H9 (cell line): ENCODE results near the gene VWA5A. TPM values are rescaled to one million over a fixed set of nuclear protein-coding genes. Genes with fewer than 3 reads are reported as not detected.

ENCODE experiments used
- DNase-seq: peaks from one replicate; pipeline ENCODE4 v3.0.0-alpha.2; 2017
- H2AFZ ChIP-seq: one replicate; pipeline ENCODE4 v1.6.1; 2013; ENCODE audit warnings: mild to moderate bottlenecking, low read length, control low read depth, moderate library complexity
- H2AK5ac ChIP-seq: 2 replicates; pipeline ENCODE4 v1.6.1; 2013; ENCODE audit warnings: low read length, control low read depth, mixed read lengths; ENCODE audit not compliant: insufficient read length
- H2BK120ac ChIP-seq: one replicate; pipeline ENCODE4 v1.6.1; 2013; ENCODE audit warnings: low read depth, mild to moderate bottlenecking, low read length, control low read depth, inconsistent platforms; ENCODE audit not compliant: poor library complexity, severe bottlenecking
- H2BK12ac ChIP-seq: 2 replicates; pipeline ENCODE4 v1.6.1; 2013; ENCODE audit warnings: low read length, control low read depth, mixed read lengths, low read depth; ENCODE audit not compliant: insufficient read length
- H2BK15ac ChIP-seq: 2 replicates; pipeline ENCODE4 v1.6.1; 2013; ENCODE audit warnings: low read depth, low read length, control low read depth
- H2BK20ac ChIP-seq: one replicate; pipeline ENCODE4 v1.6.1; 2013; ENCODE audit warnings: low read depth, mild to moderate bottlenecking, low read length, control low read depth, inconsistent platforms; ENCODE audit not compliant: poor library complexity, severe bottlenecking
- H2BK5ac ChIP-seq: 2 replicates; pipeline ENCODE4 v1.6.1; 2013; ENCODE audit warnings: low read length, control low read depth, mixed read lengths; ENCODE audit not compliant: insufficient read length
- H3K14ac ChIP-seq: 2 replicates; pipeline ENCODE4 v1.6.1; 2013; ENCODE audit warnings: low read length, control low read depth; ENCODE audit not compliant: insufficient read depth
- H3K18ac ChIP-seq: 2 replicates; pipeline ENCODE4 v1.6.1; 2013; ENCODE audit warnings: low read depth, mild to moderate bottlenecking, mixed read lengths, low read length, control low read depth; ENCODE audit not compliant: insufficient read length
- H3K23ac ChIP-seq: 2 replicates; pipeline ENCODE4 v1.6.1; 2013; ENCODE audit warnings: low read length, control low read depth, mixed read lengths, low read depth; ENCODE audit not compliant: insufficient read length
- H3K23me2 ChIP-seq: 2 replicates; pipeline ENCODE4 v1.6.1; 2013; ENCODE audit warnings: low read depth, mild to moderate bottlenecking, mixed read lengths, low read length, control low read depth; ENCODE audit not compliant: insufficient read length, poor library complexity, severe bottlenecking
- H3K27ac ChIP-seq: 2 replicates; pipeline ENCODE4 v1.5.1; 2013; ENCODE audit warnings: low read length, control low read depth, mixed read lengths, low read depth; ENCODE audit not compliant: insufficient read length
- H3K27me3 ChIP-seq: 2 replicates; pipeline ENCODE4 v1.6.1; 2013; ENCODE audit warnings: low read length, control low read depth, inconsistent platforms; ENCODE audit not compliant: insufficient read depth
- H3K4ac ChIP-seq: 2 replicates; pipeline ENCODE4 v1.6.1; 2013; ENCODE audit warnings: low read depth, mild to moderate bottlenecking, control low read depth, inconsistent platforms, low read length, moderate library complexity
- H3K4me1 ChIP-seq: 2 replicates; pipeline ENCODE4 v1.6.1; 2013; ENCODE audit warnings: low read length, control low read depth, inconsistent platforms; ENCODE audit not compliant: insufficient read depth
- H3K4me2 ChIP-seq: 2 replicates; pipeline ENCODE4 v1.6.1; 2013; ENCODE audit warnings: low read length, control low read depth, mixed read lengths; ENCODE audit not compliant: insufficient read length, insufficient read depth
- H3K56ac ChIP-seq: 2 replicates; pipeline ENCODE4 v1.6.1; 2013; ENCODE audit warnings: low read depth, mild to moderate bottlenecking, mixed read lengths, low read length, control low read depth; ENCODE audit not compliant: insufficient read length
- H3K79me1 ChIP-seq: 2 replicates; pipeline ENCODE4 v1.6.1; 2013; ENCODE audit warnings: low read depth, mild to moderate bottlenecking, moderate library complexity, low read length, control low read depth, inconsistent platforms; ENCODE audit not compliant: insufficient read depth, poor library complexity, severe bottlenecking
- H3K79me2 ChIP-seq: 2 replicates; pipeline ENCODE4 v1.6.1; 2013; ENCODE audit warnings: low read length, control low read depth, inconsistent platforms; ENCODE audit not compliant: insufficient read depth
- H3K9ac ChIP-seq: 2 replicates; pipeline ENCODE4 v1.6.1; 2013; ENCODE audit warnings: low read length, control low read depth, mixed read lengths; ENCODE audit not compliant: insufficient read length; ENCODE audit errors: extremely low read depth
- H3K9me3 ChIP-seq: one replicate; pipeline ENCODE4 v1.6.1; 2013; ENCODE audit warnings: low read depth, low read length, inconsistent platforms; ENCODE audit not compliant: control insufficient read depth
- H3T11ph ChIP-seq: one replicate; pipeline ENCODE4 v1.6.1; 2013; ENCODE audit warnings: mild to moderate bottlenecking, low read length, control low read depth, inconsistent platforms
- H4K20me1 ChIP-seq: one replicate; pipeline ENCODE4 v1.6.1; 2013; ENCODE audit not compliant: control insufficient read depth, insufficient read length, insufficient read depth
- H4K5ac ChIP-seq: 2 replicates; pipeline ENCODE4 v1.6.1; 2013; ENCODE audit warnings: low read depth, mild to moderate bottlenecking, mixed read lengths, low read length, control low read depth; ENCODE audit not compliant: insufficient read length
- H4K8ac ChIP-seq: replicated peaks from 2 replicates; pipeline ENCODE4 v1.6.1; 2013; ENCODE audit warnings: low read length, control low read depth, mixed read lengths, low read depth; ENCODE audit not compliant: insufficient read length
- H4K91ac ChIP-seq: 2 replicates; pipeline ENCODE4 v1.6.1; 2013; ENCODE audit warnings: low read depth, mild to moderate bottlenecking, moderate library complexity, mixed read lengths, low read length, control low read depth; ENCODE audit not compliant: insufficient read length
- H3K27ac Mint-ChIP-seq, 3 experiments: 2 replicates in 2 of 3; 3 replicates in 1 of 3; pipeline ENCODE4 v1.8.0; 2020 to 2021; ENCODE audit warnings: mixed read lengths in 3 of 3, mild to moderate bottlenecking in 1 of 3, moderate library complexity in 1 of 3
- H3K27me3 Mint-ChIP-seq: 2 replicates; pipeline ENCODE4 v1.8.0; 2021; ENCODE audit warnings: low read depth, mild to moderate bottlenecking, moderate library complexity, mixed read lengths
- H3K36me3 Mint-ChIP-seq, 3 experiments: 2 replicates in 2 of 3; 3 replicates in 1 of 3; pipeline ENCODE4 v1.8.0; 2020 to 2021; ENCODE audit warnings: low read depth in 3 of 3, mixed read lengths in 3 of 3; ENCODE audit not compliant: insufficient read depth in 1 of 3
- H3K4me1 Mint-ChIP-seq, 2 experiments: 2 replicates each; pipeline ENCODE4 v1.8.0; 2020; ENCODE audit warnings: mixed read lengths in 2 of 2
- H3K4me3 Mint-ChIP-seq, 2 experiments: 2 replicates in 1 of 2; 3 replicates in 1 of 2; pipeline ENCODE4 v1.8.0; 2020 to 2021; ENCODE audit warnings: mild to moderate bottlenecking in 2 of 2, mixed read lengths in 2 of 2, moderate library complexity in 1 of 2
- H3K9me3 Mint-ChIP-seq, 2 experiments: 2 replicates in 1 of 2; 3 replicates in 1 of 2; pipeline ENCODE4 v1.8.0; 2020; ENCODE audit warnings: mild to moderate bottlenecking in 2 of 2, mixed read lengths in 2 of 2, moderate library complexity in 1 of 2
- CTCF ChIP-seq: fragments of 200-600 bp; sonication (generic); conservative IDR thresholded peaks from 3 replicates; pipeline ENCODE4 v1.8.0; 2021; ENCODE audit warnings: antibody characterized with exemption, mild to moderate bottlenecking
- WGBS: extraction: QIAGEN DNeasy Blood & Tissue Kit; methylation state at CpG from one replicate; pipeline ENCODE4 v1.1.7; 2013; ENCODE audit warnings: missing lambda C conversion rate, low lambda C conversion rate, mixed read lengths; ENCODE audit not compliant: insufficient read length; ENCODE audit errors: extremely low coverage; 5-methylcytosine and 5-hydroxymethylcytosine counted together
- total RNA-seq: library from RNA; stranded (reverse); gene quantifications from 2 replicates; pipeline ENCODE4 v1.2.1, GENCODE V29; 2021

The VWA5A gene
- total RNA-seq, 1 experiment from 2014 or later = 15.6 TPM

- Histone ChIP-seq H3K56ac (no peak overlapping the region), H3K14ac (no peak overlapping the region), H4K5ac (no peak overlapping the region), H2BK5ac (no peak overlapping the region), H2BK120ac (no peak overlapping the region), H2AK5ac (no peak overlapping the region), H3K4me1 (0 out of 2 replicates have a peak, but pooled peaks cover 3% of the 10 kb centered on the region), H4K20me1 (no peaks in the 10 kb centered on the region), H3K27me3 (no peaks in the 10 kb centered on the region), H3K4me2 (no peak overlapping the region), H2AFZ (no peak overlapping the region), H3K23me2 (no peaks in the 10 kb centered on the region), H3K79me2 (no peaks in the 10 kb centered on the region), H4K91ac (no peak overlapping the region), H3K4ac (no peak overlapping the region), H3K18ac (no peak overlapping the region), H3K79me1 (no peaks in the 10 kb centered on the region), H2BK12ac (no peak overlapping the region), H3K27ac (no peak overlapping the region), H2BK15ac (no peak overlapping the region), H2BK20ac (no peak overlapping the region), H4K8ac (no peak overlapping the region), H3K23ac (no peak overlapping the region), H3T11ph (no peak overlapping the region), H3K9me3 (no peaks in the 10 kb centered on the region), H3K9ac (no peak overlapping the region)
- Mint-ChIP-seq H3K4me3 (no peak overlapping the region), H3K27ac (no peak overlapping the region), H3K9me3 (no peaks in the 10 kb centered on the region), H3K36me3 (no peaks in the 10 kb centered on the region), H3K27me3 (no peaks in the 10 kb centered on the region), H3K4me1 (peaks cover 14 to 18% of the 10 kb centered on the region in 2 experiments)
- TF ChIP-seq CTCF = no peak
- no peak for DNase-seq
- no CpG with 5 or more reads among the region's 2 CpGs for WGBS
Measured at GRCh38 chr11:124093330-124093729, 21.9 kb upstream of the VWA5A start.
